ENCODE data around the gene OXCT1. TPM values are rescaled to one million over a fixed set of nuclear protein-coding genes. Genes with fewer than 3 reads are reported as not detected.

The OXCT1 gene
- total RNA-seq, 3 donors from 2014 or later = 8.9 to 27.0 (median 14.9) TPM

- no peak overlapping the region for H3K4me3 ChIP-seq
- no peaks in the 10 kb centered on the region for H3K4me1 ChIP-seq (ENCODE audit: low read depth)
- intact Hi-C loops (cut with DNase I, micrococcal nuclease) = loop anchor here in 1 of 2 donors (5.0 kb wide), 1 partner anchor 146 kb away; no protein-coding TSS in a partner anchor
- peak; percentile 86 for ATAC-seq
- H3K36me3 ChIP-seq (ENCODE audit: low read depth) = no peaks in the 10 kb centered on the region
- no peaks in the 10 kb centered on the region for H3K9me3 ChIP-seq
- TF ChIP-seq CTCF (IDR thresholded peaks at IDR 0.05) = peak; percentile 29
- peak in 1 of 3 donors; percentile 54 for DNase-seq
Observed at GRCh38 chr5:41843456-41844370, 26.5 kb downstream of the OXCT1 start.

- no peak for TF ChIP-seq CTCF (IDR thresholded peaks at IDR 0.05)
- no peaks in the 10 kb centered on the region for H3K4me1 ChIP-seq (ENCODE audit: low read depth)
- H3K36me3 ChIP-seq (ENCODE audit: low read depth) = no peaks in the 10 kb centered on the region
- ATAC-seq (no peak), DNase-seq (no peak)
- no peak overlapping the region for H3K4me3 ChIP-seq
- H3K9me3 ChIP-seq = no peaks in the 10 kb centered on the region
- intact Hi-C loops (cut with DNase I, micrococcal nuclease) = loop anchor here in 1 of 2 donors (5.0 kb wide), 1 partner anchor 145 kb away; no protein-coding TSS in a partner anchor
Observed at GRCh38 chr5:41842777-41843176, 27.4 kb downstream of the OXCT1 start.

GRCh38 chr5:41841325-41841724 is 28.9 kb downstream of the OXCT1 start:
- ATAC-seq (no peak), DNase-seq (no peak)
- Histone ChIP-seq H3K4me3 (no peak overlapping the region), H3K36me3 (ENCODE audit: low read depth) (no peaks in the 10 kb centered on the region), H3K9me3 (no peaks in the 10 kb centered on the region), H3K4me1 (ENCODE audit: low read depth) (no peaks in the 10 kb centered on the region)
- no peak for TF ChIP-seq CTCF (IDR thresholded peaks at IDR 0.05)
- intact Hi-C loops (cut with DNase I, micrococcal nuclease) = loop anchor here in 1 of 2 donors (5.0 kb wide), 1 partner anchor 144 kb away; no protein-coding TSS in a partner anchor

- H3K9me3 ChIP-seq = no peaks in the 10 kb centered on the region
- peaks cover 3% of the 10 kb centered on the region for H3K4me1 ChIP-seq (ENCODE audit: low read depth)
- TF ChIP-seq CTCF (IDR thresholded peaks at IDR 0.05) = no peak
- H3K4me3 ChIP-seq = no peak overlapping the region
- intact Hi-C loops (cut with DNase I, micrococcal nuclease) = loop anchor here in 1 of 2 donors (5.0 kb wide), 1 partner anchor 143 kb away; no protein-coding TSS in a partner anchor
- DNase-seq (no peak), ATAC-seq (no peak)
- no peaks in the 10 kb centered on the region for H3K36me3 ChIP-seq (ENCODE audit: low read depth)
Observed at GRCh38 chr5:41840251-41840650, 30.0 kb downstream of the OXCT1 start.

- DNase-seq (no peak), ATAC-seq (no peak)
- no peak for TF ChIP-seq CTCF (IDR thresholded peaks at IDR 0.05)
- Histone ChIP-seq H3K4me1 (ENCODE audit: low read depth) (peaks cover 3% of the 10 kb centered on the region), H3K9me3 (no peaks in the 10 kb centered on the region), H3K36me3 (ENCODE audit: low read depth) (no peaks in the 10 kb centered on the region), H3K4me3 (no peak overlapping the region)
- intact Hi-C loops (cut with DNase I, micrococcal nuclease) = no loop called here
Observed at GRCh38 chr5:41837793-41838192, 32.4 kb downstream of the OXCT1 start.
